ENCODE data around the gene NABP2. TPM values are rescaled to one million over a fixed set of nuclear protein-coding genes. Genes with fewer than 3 reads are reported as not detected.

Gene NABP2
- total RNA-seq, 1 experiment from 2014 or later, result 98.6 TPM

GRCh38 chr12:56189918-56190694 lies 34.0 kb upstream of the NABP2 start:
- Histone ChIP-seq H3K27me3 (ENCODE audit: low read length) (no peaks in the 10 kb centered on the region), H3K4me1 (ENCODE audit: insufficient read depth, low read length) (peaks cover 21% of the 10 kb centered on the region), H3K9me2 (replicated peaks; ENCODE audit: low read length) (no peaks in the 10 kb centered on the region), H3K4me2 (ENCODE audit: low read length) (peak overlapping the region; percentile 97), H3F3A (ENCODE audit: low read length, unreplicated experiment) (no peaks in the 10 kb centered on the region), H3K4me3 (ENCODE audit: low read length) (peak overlapping the region; percentile 77), H3K79me2 (ENCODE audit: low read length) (peaks cover 30% of the 10 kb centered on the region), H3K36me3 (ENCODE audit: low read depth, low read length) (peaks cover 3% of the 10 kb centered on the region; the same call in 1 of the 2 replicates), H3K27ac (ENCODE audit: low read length) (peak overlapping the region; percentile 41), H4K20me1 (ENCODE audit: low read length) (no peaks in the 10 kb centered on the region), H3K9ac (ENCODE audit: low read length) (peak overlapping the region; percentile 73), H3K9me3 (ENCODE audit: low read length) (no peaks in the 10 kb centered on the region), H2AFZ (ENCODE audit: low read length) (peak overlapping the region; percentile 98)
- DNase-seq (peak; percentile 96), ATAC-seq (peak; percentile 48)
- ChIA-PET POLR2A (ENCODE audit: unreplicated experiment) (interaction anchor here (0.6 to 1.0 kb wide), 5 partner anchors 15 to 72 kb away, joined by 3 to 18 read pairs (median 4); partner anchors contain the start of gene ZC3H10), CTCF (interaction anchor here (0.6 to 2.6 kb wide), 8 partner anchors 11 to 331 kb away, joined by 3 to 37 read pairs (median 4); partner anchors contain the start of genes ESYT1, RBMS2, RNF41 and ZC3H10)
- intact Hi-C loops (cut with micrococcal nuclease), result loop anchor here (1.0 to 10.0 kb wide), 4 partner anchors 31 to 275 kb away; partner anchors contain the start of genes MYL6 and SPRYD4
- BruUV-seq (replicated peaks), result TSS peak; percentile 69
- no peak for TF ChIP-seq EZH2 (IDR thresholded peaks at IDR 0.05; ENCODE audit: low read length, unreplicated experiment)
- no peak; the same call in 1 of the 2 replicates for TF ChIP-seq CTCF (conservative IDR thresholded peaks at IDR 0.05; ENCODE audit: low read depth, low read length)
- TF ChIP-seq EZH2phosphoT487 (IDR thresholded peaks at IDR 0.05; ENCODE audit: borderline replicate concordance, low read length), result no peak

- H4K20me1 ChIP-seq (ENCODE audit: low read length), result no peaks in the 10 kb centered on the region
- POLR2A ChIA-PET (ENCODE audit: unreplicated experiment), result no interaction called here
- no peaks in the 10 kb centered on the region for H3K9me3 ChIP-seq (ENCODE audit: low read length)
- intact Hi-C loops (cut with micrococcal nuclease), result loop anchor here (10.0 kb wide), 1 partner anchor 274 kb away; the partner anchor contains the start of gene SPRYD4
- H3K9me2 ChIP-seq (replicated peaks; ENCODE audit: low read length), result no peaks in the 10 kb centered on the region
- no peaks in the 10 kb centered on the region for H3F3A ChIP-seq (ENCODE audit: low read length, unreplicated experiment)
- DNase-seq (no peak), ATAC-seq (no peak)
- H3K4me3 ChIP-seq (ENCODE audit: low read length), result peak overlapping the region; percentile 77
- peaks cover 29% of the 10 kb centered on the region for H3K79me2 ChIP-seq (ENCODE audit: low read length)
- H3K36me3 ChIP-seq (ENCODE audit: low read depth, low read length), result peaks cover 3% of the 10 kb centered on the region; the same call in 1 of the 2 replicates
- H3K9ac ChIP-seq (ENCODE audit: low read length), result peak overlapping the region; percentile 73; the same call in 1 of the 2 replicates
- H3K4me2 ChIP-seq (ENCODE audit: low read length), result peak overlapping the region; percentile 97
- peaks cover 21% of the 10 kb centered on the region for H3K4me1 ChIP-seq (ENCODE audit: insufficient read depth, low read length)
- no peak overlapping the region for H3K27ac ChIP-seq (ENCODE audit: low read length)
- no peaks in the 10 kb centered on the region for H3K27me3 ChIP-seq (ENCODE audit: low read length)
- CTCF ChIA-PET, result interaction anchor here (1.8 kb wide), 1 partner anchor 31 kb away, joined by 9 read pairs; the partner anchor contains the start of gene RNF41
- BruUV-seq (replicated peaks), result no TSS peak
- H2AFZ ChIP-seq (ENCODE audit: low read length), result peak overlapping the region; percentile 98
- TF ChIP-seq CTCF (conservative IDR thresholded peaks at IDR 0.05; ENCODE audit: low read depth, low read length) (no peak), EZH2phosphoT487 (IDR thresholded peaks at IDR 0.05; ENCODE audit: borderline replicate concordance, low read length) (no peak), EZH2 (IDR thresholded peaks at IDR 0.05; ENCODE audit: low read length, unreplicated experiment) (no peak)
Measured at GRCh38 chr12:56190695-56191155, 33.4 kb upstream of the NABP2 start.

All from PC-3 (cell line).